Suprapubic skin (tissue), 4 donors: ENCODE data around the gene FXYD3. TPM values are rescaled to one million over a fixed set of nuclear protein-coding genes. Genes with fewer than 3 reads are reported as not detected.

Experiments
- DNase-seq, 2 donors: peaks; one replicate each; pipeline ENCODE4 v3.0.0-alpha.2; 2019; ENCODE audit warnings: low spot score in 2 of 2
- H3K27ac ChIP-seq: fragments of 200-600 bp; sonication (generic); one replicate; pipeline ENCODE4 v1.5.1; 2019
- H3K27me3 ChIP-seq: fragments of 200-600 bp; sonication (generic); one replicate; pipeline ENCODE4 v1.5.1; 2019
- H3K36me3 ChIP-seq: fragments of 200-600 bp; sonication (generic); one replicate; pipeline ENCODE4 v1.5.1; 2019
- H3K4me1 ChIP-seq: fragments of 200-600 bp; sonication (generic); one replicate; pipeline ENCODE4 v1.5.1; 2019
- H3K4me3 ChIP-seq: fragments of 200-600 bp; sonication (generic); one replicate; pipeline ENCODE4 v1.5.1; 2019; ENCODE audit warnings: mild to moderate bottlenecking
- H3K9me3 ChIP-seq: fragments of 200-600 bp; sonication (generic); one replicate; pipeline ENCODE4 v1.5.1; 2019
- CTCF ChIP-seq, 2 donors: fragments of 200-600 bp in 1 of 2; fragments of 450-650 bp in 1 of 2; sonication (generic) in 1 of 2; IDR thresholded peaks; one replicate each; pipeline ENCODE4 v1.5.1; 2016 to 2019; ENCODE audit warnings: antibody characterized with exemption in 2 of 2, mild to moderate bottlenecking in 1 of 2, moderate library complexity in 1 of 2
- EP300 ChIP-seq: sonication (generic); formaldehyde crosslinking; IDR thresholded peaks from one replicate; pipeline ENCODE4 v1.6.1; 2017; ENCODE audit warnings: antibody characterized with exemption
- POLR2A ChIP-seq, 2 donors: fragments of 450-650 bp; IDR thresholded peaks; one replicate each; pipeline ENCODE4 v1.6.1; 2017; ENCODE audit warnings: antibody characterized with exemption in 2 of 2, mild to moderate bottlenecking in 2 of 2, moderate library complexity in 2 of 2
- POLR2AphosphoS5 ChIP-seq, 3 donors: sonication (generic); formaldehyde crosslinking; IDR thresholded peaks; one replicate each; pipeline ENCODE4 v1.6.1; 2017; ENCODE audit warnings: antibody characterized with exemption in 3 of 3
- WGBS: methylation state at CpG from one replicate; pipeline ENCODE4 v1.1.5; 2018; 5-methylcytosine and 5-hydroxymethylcytosine counted together
- total RNA-seq, 4 donors: library from RNA; depleted of rRNA; stranded (reverse); fragments of >200 nt; gene quantifications; one replicate each; pipeline ENCODE4 v1.1.0, GENCODE V29; 2016

Gene FXYD3
- total RNA-seq, 4 donors from 2014 or later: 383 to 765 (median 575) TPM

DNA sequence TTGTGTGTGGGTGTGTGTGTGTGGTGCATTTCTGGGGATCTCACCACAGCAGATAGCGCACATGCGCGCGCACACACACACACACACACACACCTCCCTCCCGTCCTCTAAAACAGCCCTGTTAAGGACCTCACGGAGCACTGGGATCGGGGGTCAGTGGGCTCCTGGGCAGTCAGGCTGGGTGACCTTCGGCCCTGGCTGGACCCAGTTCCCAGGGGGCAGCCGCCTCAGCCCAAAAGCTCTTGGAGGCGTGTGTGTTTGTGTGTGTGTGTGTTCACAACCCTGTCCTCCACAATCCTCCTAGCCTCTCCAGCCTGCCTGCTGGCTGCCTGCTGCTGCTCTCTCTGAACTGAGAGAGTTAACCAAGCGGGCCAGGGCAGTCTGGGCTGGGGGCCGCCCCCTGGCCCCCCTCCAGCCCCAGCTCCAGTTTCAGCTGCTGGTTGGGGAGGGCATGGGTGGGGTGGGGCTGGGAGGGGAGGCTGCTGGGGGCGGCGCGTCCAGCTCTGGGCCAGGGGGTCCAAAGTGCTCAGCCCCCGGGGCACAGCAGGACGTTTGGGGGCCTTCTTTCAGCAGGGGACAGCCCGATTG is 22.8 kb downstream of the FXYD3 start, which contains the start of gene FXYD1:
Gene FXYD1, plus strand, starts transcription at position 520 of the 588 bp plus-strand sequence. CDS start 1,256 bp downstream, outside the sequence.
- TF ChIP-seq POLR2AphosphoS5 (IDR thresholded peaks at IDR 0.05) (no peak), CTCF (IDR thresholded peaks at IDR 0.05) (no peak)
- Histone ChIP-seq H3K4me3 (peak within 1 kb of the TSS; percentile 44), H3K4me1 (peaks cover 84% of the 10 kb centered on the region), H3K27ac (peak within 1 kb of the TSS; percentile 90), H3K9me3 (no peaks in the 10 kb centered on the region), H3K27me3 (peaks cover 11% of the 10 kb centered on the region), H3K36me3 (no peaks in the 10 kb centered on the region)
- DNase-seq: no peak
- WGBS: 42% methylated on average over 10 of the region's 18 CpGs

DNA sequence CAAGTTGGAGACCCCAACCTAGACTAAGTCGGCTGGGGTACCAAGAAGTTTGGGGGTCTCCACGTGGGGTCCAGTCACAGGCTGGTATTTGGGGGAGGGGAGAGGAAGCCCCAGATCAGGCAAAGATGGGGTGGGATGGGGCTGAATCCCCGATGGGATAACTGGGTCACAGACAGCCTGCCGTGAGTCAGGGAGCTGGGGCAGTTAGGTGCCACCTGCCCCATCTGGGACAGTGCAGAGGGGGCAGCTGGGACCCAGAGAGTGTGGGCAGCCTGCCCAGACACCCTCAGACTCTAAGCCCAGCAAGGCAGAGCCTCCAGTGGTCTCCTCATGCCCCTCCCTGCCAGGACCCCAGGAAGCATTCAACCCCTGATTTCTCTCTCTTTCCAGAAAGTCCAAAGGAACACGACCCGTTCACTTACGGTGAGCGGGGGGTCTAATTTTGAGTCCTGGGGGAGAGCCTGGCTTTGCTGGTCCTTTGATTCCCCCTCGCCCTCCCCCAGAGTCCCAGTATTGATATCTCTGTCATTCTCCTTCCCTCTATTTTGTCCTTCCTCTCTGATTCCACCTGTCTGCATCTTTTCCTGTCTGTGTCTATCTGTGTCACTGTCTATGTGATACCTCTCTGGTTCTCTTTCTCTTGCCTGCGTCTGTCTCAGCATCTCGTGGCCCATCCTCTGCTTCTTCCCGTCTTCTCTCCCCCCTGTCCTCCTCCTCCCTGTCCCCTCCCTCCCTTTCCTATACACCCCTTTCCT is 24.8 kb downstream of the FXYD3 start:
- no peaks in the 10 kb centered on the region for H3K36me3 ChIP-seq
- peak overlapping the region; percentile 90 for H3K27ac ChIP-seq
- H3K27me3 ChIP-seq: peaks cover 23% of the 10 kb centered on the region
- peak in 1 of 2 donors; percentile 71 for DNase-seq
- H3K9me3 ChIP-seq: no peaks in the 10 kb centered on the region
- peak overlapping the region; percentile 44 for H3K4me3 ChIP-seq
- H3K4me1 ChIP-seq: peaks cover 83% of the 10 kb centered on the region
- WGBS: 54% methylated on average over 12 of the region's 12 CpGs
- TF ChIP-seq POLR2A (IDR thresholded peaks at IDR 0.05) (no peak), CTCF (IDR thresholded peaks at IDR 0.05) (no peak), EP300 (no peak), POLR2AphosphoS5 (IDR thresholded peaks at IDR 0.05) (no peak)

DNA sequence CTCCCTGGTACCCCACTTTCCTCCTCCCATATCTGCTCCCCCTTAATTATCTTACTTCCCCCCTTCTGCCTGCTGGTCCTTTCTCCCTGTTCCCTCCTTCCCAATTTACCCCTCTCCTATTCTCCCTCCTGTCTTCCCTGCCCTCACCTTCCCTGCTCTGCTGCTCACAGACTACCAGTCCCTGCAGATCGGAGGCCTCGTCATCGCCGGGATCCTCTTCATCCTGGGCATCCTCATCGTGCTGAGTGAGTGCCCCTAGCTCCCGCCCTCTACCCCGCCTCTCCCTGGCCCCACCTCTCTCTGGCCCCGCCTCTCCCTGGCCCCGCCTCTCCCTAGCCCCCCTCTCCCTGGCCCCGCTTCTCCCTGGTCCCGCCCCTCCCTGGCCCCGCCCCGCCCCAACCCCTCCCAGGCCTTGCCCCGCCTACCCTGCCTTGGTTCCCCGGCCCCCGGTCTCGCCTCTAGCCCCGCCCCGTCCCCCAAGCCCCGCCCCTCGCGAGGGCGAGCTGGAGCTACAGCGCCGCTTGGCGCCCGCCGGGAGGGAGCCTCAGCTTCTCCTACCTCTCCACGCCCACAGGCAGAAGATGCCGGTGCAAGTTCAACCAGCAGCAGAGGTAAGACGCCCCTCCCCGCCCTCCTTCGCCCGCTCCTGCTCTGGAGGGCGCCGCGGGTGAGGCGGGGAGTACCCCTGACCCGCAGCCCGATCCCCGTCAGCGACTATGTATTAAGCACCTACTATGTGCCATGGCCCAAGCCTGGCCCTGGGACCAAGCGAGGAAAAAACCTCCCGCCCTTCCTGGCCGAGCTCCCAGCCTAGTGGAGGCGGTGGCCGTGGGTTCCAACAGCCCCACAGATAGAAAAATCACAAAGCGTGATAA is 25.6 kb downstream of the FXYD3 start:
- peak overlapping the region; percentile 90 for H3K27ac ChIP-seq
- no peaks in the 10 kb centered on the region for H3K36me3 ChIP-seq
- peaks cover 23% of the 10 kb centered on the region for H3K27me3 ChIP-seq
- no peaks in the 10 kb centered on the region for H3K9me3 ChIP-seq
- 2% methylated on average over 21 of the region's 48 CpGs for WGBS
- peak overlapping the region; percentile 44 for H3K4me3 ChIP-seq
- TF ChIP-seq CTCF (IDR thresholded peaks at IDR 0.05) (peak in 1 of 2 donors; percentile 64), POLR2A (IDR thresholded peaks at IDR 0.05) (peak in 1 of 2 donors; percentile 71), POLR2AphosphoS5 (IDR thresholded peaks at IDR 0.05) (no peak), EP300 (no peak)
- DNase-seq: peak; percentile 96 to 97
- H3K4me1 ChIP-seq: peaks cover 75% of the 10 kb centered on the region

GRCh38 chr19:35141837-35142605 is 26.4 kb downstream of the FXYD3 start:
- 23% methylated on average over 18 of the region's 21 CpGs for WGBS
- no peak overlapping the region for H3K27ac ChIP-seq

More at GRCh38 chr19:35141837-35142605, 26.4 kb downstream of the FXYD3 start:
- TF ChIP-seq POLR2AphosphoS5 (IDR thresholded peaks at IDR 0.05) (no peak), POLR2A (IDR thresholded peaks at IDR 0.05) (no peak), CTCF (IDR thresholded peaks at IDR 0.05) (no peak)
- no peak for DNase-seq
- Histone ChIP-seq H3K36me3 (no peaks in the 10 kb centered on the region), H3K9me3 (no peaks in the 10 kb centered on the region), H3K4me3 (peak overlapping the region; percentile 19), H3K4me1 (peaks cover 67% of the 10 kb centered on the region), H3K27me3 (peaks cover 23% of the 10 kb centered on the region)
